Gastrocnemius medialis (tissue), 4 donors: ENCODE results near the gene CRBN. TPM values are rescaled to one million over a fixed set of nuclear protein-coding genes. Genes with fewer than 3 reads are reported as not detected.

Source experiments
- ATAC-seq, 2 donors: fragments of 150-250 bp; one replicate each; pipeline ENCODE4 v1.9.1; 2016
- DNase-seq, 2 donors: peaks; one replicate each; pipeline ENCODE4 v3.0.0-alpha.2; 2019
- H3K27ac ChIP-seq, 4 donors: fragments of 200-600 bp; sonication (generic); 1 replicate in 1 of 4; 2 replicates in 3 of 4; pipeline ENCODE4 v1.5.1; 2016 to 2018; ENCODE audit warnings: mild to moderate bottlenecking in 2 of 4, moderate library complexity in 1 of 4
- H3K27me3 ChIP-seq, 3 donors: fragments of 200-600 bp; sonication (generic) in 2 of 3; 1 replicate in 1 of 3; 2 replicates in 2 of 3; pipeline versions ENCODE4 v1.5.1 to v1.6.0; 2016 to 2019; ENCODE audit warnings: mild to moderate bottlenecking in 1 of 3, moderate library complexity in 1 of 3
- H3K36me3 ChIP-seq, 2 donors: fragments of 200-600 bp; sonication (generic) in 1 of 2; one replicate each; pipeline ENCODE4 v1.5.1; 2017 to 2018
- H3K4me1 ChIP-seq, 2 donors: fragments of 200-600 bp; sonication (generic) in 1 of 2; one replicate each; pipeline ENCODE4 v1.5.1; 2016 to 2017; ENCODE audit warnings: mild to moderate bottlenecking in 2 of 2
- H3K4me3 ChIP-seq, 4 donors: fragments of 200-600 bp; sonication (generic) in 3 of 4; 1 replicate in 1 of 4; 2 replicates in 3 of 4; pipeline ENCODE4 v1.5.1; 2016 to 2019; ENCODE audit warnings: mild to moderate bottlenecking in 2 of 4
- H3K9me3 ChIP-seq, 3 donors: fragments of 200-600 bp; sonication (generic) in 2 of 3; 1 replicate in 1 of 3; 2 replicates in 2 of 3; pipeline ENCODE4 v1.5.1; 2016 to 2019
- CTCF ChIP-seq, 5 experiments: fragments of 450-650 bp in 3 of 5; fragments of 200-600 bp in 2 of 5; sonication (generic) in 2 of 5; IDR thresholded peaks in 4 of 5; conservative IDR thresholded peaks in 1 of 5; 1 replicate in 4 of 5; 2 replicates in 1 of 5; pipeline ENCODE4 v1.5.1; 2016 to 2019; ENCODE audit warnings: antibody characterized with exemption in 5 of 5, mild to moderate bottlenecking in 3 of 5, moderate library complexity in 3 of 5
- POLR2A ChIP-seq, 2 donors: fragments of 450-650 bp; IDR thresholded peaks; one replicate each; pipeline ENCODE4 v1.6.1; 2017; ENCODE audit warnings: antibody characterized with exemption in 2 of 2, mild to moderate bottlenecking in 2 of 2, moderate library complexity in 2 of 2
- in situ Hi-C, 4 donors: fragments of 200-750 bp; cut with MboI; loops; one replicate each; pipeline versions ENCODE4 v1.15.0 to v1.8.0; 2017; ENCODE audit warnings: low sequenced_read_pairs in 4 of 4
- intact Hi-C: fragments of 100-400 bp; cut with DNase I; formaldehyde crosslinking; loops from one replicate; pipeline ENCODE4 v1.15.1; 2023; ENCODE audit warnings: low total_unique reads
- total RNA-seq, 4 donors: library from RNA; depleted of rRNA; stranded (reverse); fragments of >200 nt; gene quantifications; one replicate each; pipeline versions ENCODE4 v1.1.0 to v1.2.3, GENCODE V29; 2016

The CRBN gene
- total RNA-seq, 4 donors from 2014 or later, result 49.2 to 101 (median 84.9) TPM

DNA sequence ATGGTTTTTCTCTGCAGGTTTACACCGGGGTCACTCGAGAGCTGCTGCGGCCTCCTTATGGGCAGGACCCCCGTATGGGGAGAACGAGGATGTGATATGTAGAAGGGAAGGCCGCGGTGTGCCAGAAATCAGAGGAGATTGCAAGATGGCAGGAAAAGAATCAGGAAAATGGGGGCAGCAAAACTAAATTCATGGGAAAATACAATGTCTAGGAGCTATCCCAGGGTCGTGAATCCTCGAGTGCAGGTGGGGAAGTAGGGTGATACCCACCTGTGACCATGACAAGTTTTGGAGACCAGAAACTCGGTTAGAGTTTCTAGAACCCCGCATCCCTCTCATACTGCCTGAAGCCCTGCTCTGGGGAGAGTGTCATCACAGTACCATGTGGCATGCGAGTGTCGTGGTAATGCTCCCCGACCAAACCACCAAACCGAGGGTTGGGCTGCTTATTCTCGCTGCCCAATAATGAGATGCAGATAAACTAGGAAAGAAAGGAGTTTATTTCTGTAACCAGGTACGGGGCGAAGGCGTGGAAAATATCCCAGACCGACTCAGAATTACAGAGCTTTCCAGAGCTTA, 52.0 kb downstream of the CRBN start:
- peak in 1 of 2 donors; percentile 12 for ATAC-seq

DNA sequence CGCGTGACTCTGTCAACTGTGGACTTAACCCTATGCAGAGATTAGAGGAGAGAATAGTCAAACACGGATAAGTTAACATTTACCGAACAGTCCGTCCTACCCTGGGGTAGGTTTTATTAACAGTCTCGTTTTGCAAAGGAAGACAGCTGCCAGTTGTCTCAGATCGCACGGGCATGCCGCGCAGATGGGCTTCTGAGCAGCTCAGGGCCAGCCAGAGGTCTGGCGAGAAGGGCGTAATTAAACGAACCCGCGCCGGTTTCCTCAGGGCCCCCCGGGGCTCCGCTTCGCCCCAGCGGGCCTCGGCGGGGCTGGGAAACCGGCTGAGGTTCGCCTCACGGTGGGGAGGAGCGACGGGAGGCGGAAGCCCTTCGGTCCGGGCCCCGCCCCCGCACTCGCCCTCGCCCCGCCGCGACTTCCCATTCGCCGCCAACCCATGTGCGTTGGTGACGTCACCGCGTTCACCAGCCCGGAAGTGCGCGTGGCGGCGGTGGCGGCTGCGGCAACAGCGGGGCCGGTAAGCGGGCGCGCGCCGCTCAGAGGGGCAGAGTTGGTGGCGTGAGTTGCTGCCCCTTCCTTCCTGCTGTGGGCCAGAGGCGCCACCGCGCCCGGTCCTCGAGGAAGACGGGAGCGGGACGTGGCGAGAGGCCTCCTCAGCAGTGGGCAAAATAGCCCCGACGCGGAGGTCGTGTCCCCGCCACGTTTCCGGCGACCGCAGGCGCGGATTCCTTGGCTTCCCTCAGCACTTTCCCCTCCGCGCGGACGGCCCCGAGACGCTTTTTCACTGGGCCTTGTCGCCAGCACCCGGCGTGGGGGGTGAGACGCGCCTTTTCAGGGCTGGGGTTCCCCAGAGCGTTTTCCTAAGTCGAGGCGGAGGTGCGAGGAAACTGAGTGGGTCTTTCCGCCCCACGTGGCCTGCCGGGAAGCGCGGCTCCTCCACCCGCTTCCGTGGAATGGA, 52.7 kb downstream of the CRBN start, which contains the start of gene TRNT1:
TSS of gene TRNT1 (plus strand) at position 464 of the 955 bp plus-strand sequence. CDS start 2,101 bp downstream, outside the sequence.
- H3K4me1 ChIP-seq, result peaks cover 7 to 11% of the 10 kb centered on the region in 2 donors
- peak within 1 kb of the TSS; percentile 90 to 96 (median 94) for H3K27ac ChIP-seq
- peaks cover 0 to 28% of the 10 kb centered on the region in 2 donors for H3K36me3 ChIP-seq
- no peaks in the 10 kb centered on the region for H3K9me3 ChIP-seq
- ATAC-seq (peak; percentile 97 to 98), DNase-seq (peak; percentile 89 to 92)
- TF ChIP-seq CTCF (IDR thresholded peaks at IDR 0.05 in 4 of 5, conservative IDR thresholded peaks at IDR 0.05 in 1 of 5), result no peak
- peak; percentile 85 to 92 for TF ChIP-seq POLR2A (IDR thresholded peaks at IDR 0.05)
- intact Hi-C loops, result loop anchor here (2.0 kb wide), 1 partner anchor 52 kb away; the partner anchor contains the start of gene CRBN
- peak within 1 kb of the TSS; percentile 75 to 97 (median 90) for H3K4me3 ChIP-seq
- in situ Hi-C loops, result no loop called here
- no peaks in the 10 kb centered on the region for H3K27me3 ChIP-seq

More for the DNA sequence above, 52.0 kb downstream of the CRBN start:
- TF ChIP-seq POLR2A (IDR thresholded peaks at IDR 0.05) (no peak), CTCF (IDR thresholded peaks at IDR 0.05 in 4 of 5, conservative IDR thresholded peaks at IDR 0.05 in 1 of 5) (no peak)
- Histone ChIP-seq H3K27ac (peak overlapping the region; percentile 90 to 96 (median 94)), H3K27me3 (no peaks in the 10 kb centered on the region), H3K9me3 (no peaks in the 10 kb centered on the region), H3K4me3 (peak overlapping the region; percentile 75 to 97 (median 90)), H3K36me3 (peaks cover 0 to 28% of the 10 kb centered on the region in 2 donors), H3K4me1 (peaks cover 7 to 11% of the 10 kb centered on the region in 2 donors)
- intact Hi-C loops (loop anchor here (2.0 kb wide), 1 partner anchor 51 kb away; the partner anchor contains the start of gene CRBN), in situ Hi-C loops (no loop called here)
- DNase-seq, result no peak

GRCh38 chr3:3125977-3126376, 53.5 kb downstream of the CRBN start:
- ATAC-seq, result no peak
- DNase-seq, result no peak
- no peak for TF ChIP-seq POLR2A (IDR thresholded peaks at IDR 0.05)
- no peak for TF ChIP-seq CTCF (IDR thresholded peaks at IDR 0.05 in 4 of 5, conservative IDR thresholded peaks at IDR 0.05 in 1 of 5)
- Histone ChIP-seq H3K9me3 (no peaks in the 10 kb centered on the region), H3K4me1 (peaks cover 7 to 11% of the 10 kb centered on the region in 2 donors), H3K36me3 (peaks cover 0 to 23% of the 10 kb centered on the region in 2 donors), H3K27ac (peak overlapping the region; percentile 90 to 96 (median 94)), H3K27me3 (no peaks in the 10 kb centered on the region), H3K4me3 (peak overlapping the region; percentile 75 to 97 (median 90))
- intact Hi-C loops (loop anchor here (2.0 kb wide), 1 partner anchor 53 kb away; the partner anchor contains the start of gene CRBN), in situ Hi-C loops (no loop called here)

DNA sequence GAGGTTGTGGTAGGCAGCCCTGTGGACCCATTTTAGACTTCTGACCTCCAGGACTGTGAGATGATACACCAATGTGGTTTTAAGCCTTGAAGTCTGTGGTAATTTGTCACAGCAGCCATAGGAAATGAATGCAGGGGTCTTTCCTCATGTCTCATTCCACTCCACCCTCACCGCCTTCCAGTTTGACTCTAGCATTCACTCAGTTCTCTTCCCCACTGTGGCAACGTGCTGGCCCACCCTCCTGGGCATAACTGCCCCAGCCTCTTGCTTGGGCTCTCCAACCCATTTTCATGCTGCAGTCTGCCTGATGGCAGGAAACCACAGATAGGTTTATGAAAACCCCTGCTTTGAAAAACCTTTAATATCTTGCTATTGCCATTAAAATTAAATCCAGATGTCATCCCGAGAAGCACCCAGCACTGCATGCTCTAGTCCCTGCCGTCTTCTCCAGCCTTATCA, 60.1 kb downstream of the CRBN start:
- H3K36me3 ChIP-seq, result no peaks in the 10 kb centered on the region
- H3K27ac ChIP-seq, result no peak overlapping the region
- H3K4me3 ChIP-seq, result no peak overlapping the region
- intact Hi-C loops, result no loop called here
- no peak for ATAC-seq
- H3K9me3 ChIP-seq, result no peaks in the 10 kb centered on the region
- DNase-seq, result no peak
- H3K4me1 ChIP-seq, result no peaks in the 10 kb centered on the region
- in situ Hi-C loops, result no loop called here
- H3K27me3 ChIP-seq, result no peaks in the 10 kb centered on the region
- TF ChIP-seq CTCF (IDR thresholded peaks at IDR 0.05 in 4 of 5, conservative IDR thresholded peaks at IDR 0.05 in 1 of 5), result no peak
- TF ChIP-seq POLR2A (IDR thresholded peaks at IDR 0.05), result no peak
